CD4-positive, alpha-beta T cell treated with Interleukin-15 for 4 hours (primary cell): ENCODE results near the gene NUP85.
"Not testable (repeated sequence)": the region's sequence is repeated elsewhere in the genome, so short reads cannot be mapped to it uniquely, and the experiment has no call there.

Experiments used
- DNase-seq: peaks from one replicate; pipeline ENCODE4 v3.0.0-alpha.2; 2020; ENCODE audit warnings: low spot score

The NUP85 gene

GRCh38 chr17:75241996-75242460 is 36.5 kb downstream of the NUP85 start:
- DNase-seq: peak; percentile 13

GRCh38 chr17:75242461-75243042 is 37.1 kb downstream of the NUP85 start:
- peak; percentile 41 for DNase-seq

- no peak for DNase-seq
Observed at GRCh38 chr17:75244133-75244866, 38.8 kb downstream of the NUP85 start.

GRCh38 chr17:75245011-75245410 is 39.5 kb downstream of the NUP85 start:
- DNase-seq: no peak

GRCh38 chr17:75246404-75246803 is 40.9 kb downstream of the NUP85 start:
- DNase-seq: no peak

- no peak for DNase-seq
Observed at GRCh38 chr17:75249564-75249963, 44.1 kb downstream of the NUP85 start.

- peak; percentile 69 for DNase-seq
Observed at GRCh38 chr17:75250009-75250471, 44.6 kb downstream of the NUP85 start.

GRCh38 chr17:75252039-75252816 is 46.7 kb downstream of the NUP85 start:
- DNase-seq: no peak

GRCh38 chr17:75255954-75256698 is 50.6 kb downstream of the NUP85 start:
- DNase-seq: not testable (repeated sequence)

- DNase-seq: not testable (repeated sequence)
Observed at GRCh38 chr17:75257228-75257627, 51.7 kb downstream of the NUP85 start.

GRCh38 chr17:75260641-75261335 is 55.3 kb downstream of the NUP85 start:
- DNase-seq: peak; percentile 53

- peak; percentile 95 for DNase-seq
Observed at GRCh38 chr17:75261336-75262111, 56.0 kb downstream of the NUP85 start, which contains the start of the genes GGA3 and MRPS7. GGA3 (minus strand) TSS chr17:75261606; CDS start chr17:75261587, 19 bp downstream. MRPS7 (plus strand) TSS chr17:75261879; CDS start chr17:75261901, 22 bp downstream.

- no peak for DNase-seq
Observed at GRCh38 chr17:75262112-75262606, 56.7 kb downstream of the NUP85 start.

- DNase-seq: no peak
Observed at GRCh38 chr17:75263055-75263454, 57.6 kb downstream of the NUP85 start.

GRCh38 chr17:75265614-75266315 is 60.3 kb downstream of the NUP85 start:
- DNase-seq: no peak

- DNase-seq: no peak
Observed at GRCh38 chr17:75266316-75267152, 61.1 kb downstream of the NUP85 start.

GRCh38 chr17:75267153-75267410 is 61.6 kb downstream of the NUP85 start:
- no peak for DNase-seq

GRCh38 chr17:75267411-75268232 is 62.1 kb downstream of the NUP85 start:
- no peak for DNase-seq
